CD4-positive, alpha-beta memory T cell (primary cell): ENCODE results near the gene MELTF. TPM values are rescaled to one million over a fixed set of nuclear protein-coding genes. Genes with fewer than 3 reads are reported as not detected.

Experiments
- CTCF ChIA-PET: fragments of 350-600 bp; sonication (Branson Sonifier 250); formaldehyde crosslinking; loops from one replicate; lab custom pipeline; 2021; ENCODE audit warnings: inconsistent platforms; ENCODE audit not compliant: partially characterized antibody; lab: Charles Lee
- POLR2A ChIA-PET: fragments of 350-600 bp; sonication (Branson Sonifier 250); formaldehyde crosslinking; loops from one replicate; lab custom pipeline; 2021; ENCODE audit not compliant: partially characterized antibody; lab: Charles Lee
- DNase-seq, 5 donors: peaks; one replicate each; pipeline versions ENCODE4 v3.0.0 to v3.0.0-alpha.2; 2020 to 2022; ENCODE audit warnings: mixed read lengths in 1 of 5
- H3K27ac ChIP-seq: one replicate; pipeline ENCODE4 v1.7.0; 2013; ENCODE audit warnings: low read depth, low read length
- H3K27me3 ChIP-seq: 2 replicates; pipeline ENCODE4 v1.7.0; 2013; ENCODE audit warnings: mild to moderate bottlenecking, low read length, moderate library complexity; ENCODE audit not compliant: insufficient read depth
- H3K36me3 ChIP-seq: 2 replicates; pipeline ENCODE4 v1.7.0; 2013; ENCODE audit warnings: mild to moderate bottlenecking, low read length, moderate library complexity; ENCODE audit not compliant: insufficient read depth
- H3K4me1 ChIP-seq: 2 replicates; pipeline ENCODE4 v1.7.0; 2013; ENCODE audit warnings: mild to moderate bottlenecking, low read length, moderate library complexity; ENCODE audit not compliant: insufficient read depth
- H3K4me3 ChIP-seq, 2 donors: one replicate each; pipeline ENCODE4 v1.7.0; 2013; ENCODE audit warnings: low read length in 2 of 2, mild to moderate bottlenecking in 1 of 2
- H3K9me3 ChIP-seq, 2 donors: one replicate each; pipeline ENCODE4 v1.7.0; 2013; ENCODE audit warnings: low read length in 2 of 2, control low read depth in 1 of 2; ENCODE audit not compliant: control insufficient read depth in 1 of 2
- H3K27ac Mint-ChIP-seq, 7 donors: one replicate each; pipeline ENCODE4 v1.8.0; 2020 to 2021; ENCODE audit warnings: mixed read lengths in 7 of 7, mild to moderate bottlenecking in 6 of 7, inconsistent platforms in 3 of 7, moderate library complexity in 3 of 7
- H3K27me3 Mint-ChIP-seq, 2 donors: one replicate each; pipeline ENCODE4 v1.8.0; 2020 to 2021; ENCODE audit warnings: mixed read lengths in 2 of 2
- H3K36me3 Mint-ChIP-seq, 2 donors: one replicate each; pipeline ENCODE4 v1.8.0; 2020 to 2021; ENCODE audit warnings: mixed read lengths in 2 of 2, inconsistent platforms in 1 of 2, mild to moderate bottlenecking in 1 of 2
- H3K4me1 Mint-ChIP-seq, 4 donors: one replicate each; pipeline ENCODE4 v1.8.0; 2020 to 2021; ENCODE audit warnings: mixed read lengths in 4 of 4, mild to moderate bottlenecking in 1 of 4
- H3K4me3 Mint-ChIP-seq, 8 donors: one replicate each; pipeline ENCODE4 v1.8.0; 2020 to 2021; ENCODE audit warnings: mixed read lengths in 8 of 8, mild to moderate bottlenecking in 7 of 8, moderate library complexity in 6 of 8, inconsistent platforms in 3 of 8
- H3K9me3 Mint-ChIP-seq, 8 donors: one replicate each; pipeline ENCODE4 v1.8.0; 2020 to 2021; ENCODE audit warnings: mixed read lengths in 8 of 8, mild to moderate bottlenecking in 5 of 8, inconsistent platforms in 3 of 8, moderate library complexity in 1 of 8
- intact Hi-C: fragments of 100-400 bp; cut with micrococcal nuclease; formaldehyde crosslinking; loops from one replicate; pipeline ENCODE4 v1.15.1; 2023
- polyA plus RNA-seq, 2 donors: library from polyadenylated mRNA; unstranded; fragments of 300-500 nt; fragmentation: Illumina TruSeq; gene quantifications; one replicate each; pipeline ENCODE4 v1.2.3, GENCODE V29; 2021
- total RNA-seq, 2 experiments: library from RNA; stranded (reverse); gene quantifications; one replicate each; pipeline ENCODE4 v1.2.3, GENCODE V29; 2021

MELTF gene
- total and polyA plus RNA-seq, 4 experiments from 2014 or later, result 0.92 to 1.4 (median 1.2) TPM; not detected in 1

- no peaks in the 10 kb centered on the region for H3K36me3 ChIP-seq
- ChIA-PET POLR2A (no interaction called here), CTCF (interaction anchor here (0.9 kb wide), 1 partner anchor 9 kb away, joined by 3 read pairs; no protein-coding TSS in a partner anchor)
- Mint-ChIP-seq H3K9me3 (no peaks in the 10 kb centered on the region), H3K36me3 (no peaks in the 10 kb centered on the region), H3K4me1 (peaks cover 3 to 15% (median 10%) of the 10 kb centered on the region in 4 donors), H3K4me3 (no peak overlapping the region), H3K27me3 (peaks cover 2 to 4% of the 10 kb centered on the region in 2 donors), H3K27ac (no peak overlapping the region)
- H3K27me3 ChIP-seq, result no peaks in the 10 kb centered on the region
- H3K4me1 ChIP-seq, result no peaks in the 10 kb centered on the region
- no peaks in the 10 kb centered on the region for H3K9me3 ChIP-seq
- H3K27ac ChIP-seq, result no peak overlapping the region
- DNase-seq, result no peak
- H3K4me3 ChIP-seq, result no peak overlapping the region
- intact Hi-C loops, result no loop called here
These were observed 7.8 kb downstream of the MELTF start for GRCh38 chr3:197021729-197022404.

DNA sequence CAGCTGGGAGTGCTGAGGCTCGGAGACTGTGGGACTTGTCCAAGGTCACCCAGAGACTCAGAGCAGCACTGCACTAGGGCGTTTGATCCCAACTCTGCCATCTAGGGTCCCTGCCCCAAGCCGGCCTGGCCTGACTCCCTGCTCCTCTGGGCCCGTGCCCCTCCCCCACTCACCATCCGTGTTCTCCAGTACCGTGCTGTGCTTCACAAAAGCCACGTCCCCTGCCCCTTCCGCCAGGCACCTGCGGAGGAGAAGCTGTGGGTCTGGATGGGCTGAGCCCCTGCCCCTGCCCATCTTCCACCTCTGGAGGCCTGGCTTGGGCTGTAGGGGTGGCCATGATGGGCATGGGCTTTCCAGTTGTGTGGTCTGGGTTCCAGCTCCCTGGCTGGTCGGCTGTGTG lies 8.4 kb downstream of the MELTF start:
- Mint-ChIP-seq H3K4me3 (no peak overlapping the region), H3K27ac (no peak overlapping the region), H3K4me1 (peaks cover 3 to 15% (median 10%) of the 10 kb centered on the region in 4 donors), H3K9me3 (no peaks in the 10 kb centered on the region), H3K27me3 (peaks cover 2 to 4% of the 10 kb centered on the region in 2 donors), H3K36me3 (no peaks in the 10 kb centered on the region)
- CTCF ChIA-PET, result interaction anchor here (0.9 kb wide), 1 partner anchor 9 kb away, joined by 3 read pairs; no protein-coding TSS in a partner anchor
- no peaks in the 10 kb centered on the region for H3K27me3 ChIP-seq
- H3K36me3 ChIP-seq, result no peaks in the 10 kb centered on the region
- intact Hi-C loops, result no loop called here
- no peak overlapping the region for H3K4me3 ChIP-seq
- H3K4me1 ChIP-seq, result no peaks in the 10 kb centered on the region
- no peak overlapping the region for H3K27ac ChIP-seq
- no peaks in the 10 kb centered on the region for H3K9me3 ChIP-seq
- POLR2A ChIA-PET, result no interaction called here
- no peak for DNase-seq

DNA sequence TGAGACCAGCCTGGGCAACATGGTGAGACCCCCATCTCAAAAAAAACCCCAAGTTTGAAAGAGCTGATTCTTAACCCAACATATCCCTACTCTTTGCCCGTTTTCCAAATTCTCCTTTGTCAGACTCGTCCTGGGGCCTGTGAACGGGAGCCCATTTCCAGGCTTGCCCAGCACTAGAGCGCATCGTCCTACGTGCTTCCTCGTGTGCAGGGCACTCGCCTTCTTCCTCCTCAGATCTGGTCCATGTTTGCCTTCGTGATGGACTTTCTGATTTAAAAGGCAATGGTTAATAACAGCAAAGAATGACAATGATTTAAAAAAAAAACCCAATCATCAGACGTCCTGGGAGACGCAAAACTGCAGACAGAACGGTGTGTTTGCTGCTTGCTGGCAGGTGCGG lies 10.1 kb downstream of the MELTF start:
- H3K27ac ChIP-seq, result no peak overlapping the region
- H3K4me1 Mint-ChIP-seq, result peaks cover 3 to 13% (median 7%) of the 10 kb centered on the region in 4 donors
- H3K4me3 Mint-ChIP-seq, result no peak overlapping the region
- peaks cover 2 to 4% of the 10 kb centered on the region in 2 donors for H3K27me3 Mint-ChIP-seq
- H3K36me3 Mint-ChIP-seq, result no peaks in the 10 kb centered on the region
- H3K4me1 ChIP-seq, result no peaks in the 10 kb centered on the region
- no peaks in the 10 kb centered on the region for H3K9me3 Mint-ChIP-seq
- no peaks in the 10 kb centered on the region for H3K9me3 ChIP-seq
- no peaks in the 10 kb centered on the region for H3K36me3 ChIP-seq
- ChIA-PET CTCF (no interaction called here), POLR2A (no interaction called here)
- H3K27me3 ChIP-seq, result no peaks in the 10 kb centered on the region
- intact Hi-C loops, result no loop called here
- H3K4me3 ChIP-seq, result no peak overlapping the region
- DNase-seq, result no peak
- no peak overlapping the region for H3K27ac Mint-ChIP-seq

DNA sequence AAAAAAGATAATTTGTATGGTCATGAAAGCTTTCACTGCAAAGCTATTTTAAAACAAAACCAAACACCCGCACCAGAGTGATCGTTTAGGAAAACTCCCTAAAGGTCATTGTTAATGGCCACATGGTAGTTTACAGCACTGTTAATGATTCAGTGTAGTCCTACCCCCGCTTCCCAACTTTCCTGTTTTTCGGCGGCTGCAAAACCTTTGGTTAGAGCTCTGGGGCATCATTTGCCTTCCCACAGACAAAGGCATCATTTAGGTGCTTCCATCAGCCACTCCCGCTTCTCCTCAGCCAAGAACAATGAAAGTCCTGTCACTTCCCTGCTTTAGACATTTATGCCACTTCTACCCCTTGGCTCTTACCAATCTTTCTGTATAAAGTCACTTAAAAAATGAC lies 10.6 kb downstream of the MELTF start:
- Histone ChIP-seq H3K27ac (no peak overlapping the region), H3K27me3 (no peaks in the 10 kb centered on the region), H3K4me3 (no peak overlapping the region), H3K9me3 (no peaks in the 10 kb centered on the region), H3K4me1 (no peaks in the 10 kb centered on the region), H3K36me3 (no peaks in the 10 kb centered on the region)
- Mint-ChIP-seq H3K36me3 (no peaks in the 10 kb centered on the region), H3K9me3 (no peaks in the 10 kb centered on the region), H3K4me3 (no peak overlapping the region), H3K4me1 (peaks cover 3 to 10% (median 6%) of the 10 kb centered on the region in 4 donors), H3K27ac (no peak overlapping the region), H3K27me3 (peaks cover 2 to 4% of the 10 kb centered on the region in 2 donors)
- CTCF ChIA-PET, result no interaction called here
- POLR2A ChIA-PET, result no interaction called here
- DNase-seq, result no peak
- intact Hi-C loops, result no loop called here

DNA sequence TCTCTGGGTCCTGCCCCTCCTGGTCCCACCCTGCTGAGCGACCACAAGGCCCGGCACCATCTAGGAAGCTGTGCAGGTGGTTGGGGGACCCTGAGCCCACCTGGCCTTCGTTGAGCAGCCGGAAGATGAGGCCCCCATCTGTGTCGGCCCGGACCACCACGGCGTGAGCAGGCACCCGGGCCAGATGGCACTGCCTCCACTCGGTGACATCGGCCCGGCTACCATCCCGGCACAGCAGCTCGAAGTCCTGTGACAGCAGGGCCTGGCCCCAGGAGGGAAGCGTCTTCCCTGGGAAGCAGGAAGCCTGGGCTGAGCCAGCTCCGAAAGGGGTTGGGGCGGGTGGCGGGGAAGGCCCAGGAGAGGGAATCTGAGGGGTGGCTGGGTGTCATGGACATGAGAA lies 12.6 kb downstream of the MELTF start:
- DNase-seq, result no peak
- Histone ChIP-seq H3K27me3 (no peaks in the 10 kb centered on the region), H3K4me3 (no peak overlapping the region), H3K36me3 (no peaks in the 10 kb centered on the region), H3K9me3 (no peaks in the 10 kb centered on the region), H3K4me1 (no peaks in the 10 kb centered on the region), H3K27ac (no peak overlapping the region)
- Mint-ChIP-seq H3K4me3 (no peak overlapping the region), H3K9me3 (no peaks in the 10 kb centered on the region), H3K27me3 (no peaks in the 10 kb centered on the region), H3K36me3 (no peaks in the 10 kb centered on the region), H3K27ac (no peak overlapping the region), H3K4me1 (no peaks in the 10 kb centered on the region)
- ChIA-PET POLR2A (no interaction called here), CTCF (interaction anchor here (0.9 kb wide), 1 partner anchor 14 kb away, joined by 3 read pairs; no protein-coding TSS in a partner anchor)
- intact Hi-C loops, result no loop called here

- Mint-ChIP-seq H3K27me3 (no peaks in the 10 kb centered on the region), H3K9me3 (no peaks in the 10 kb centered on the region), H3K4me3 (no peak overlapping the region), H3K4me1 (no peaks in the 10 kb centered on the region), H3K36me3 (no peaks in the 10 kb centered on the region), H3K27ac (no peak overlapping the region)
- ChIA-PET CTCF (no interaction called here), POLR2A (no interaction called here)
- H3K4me3 ChIP-seq, result no peak overlapping the region
- H3K36me3 ChIP-seq, result no peaks in the 10 kb centered on the region
- H3K4me1 ChIP-seq, result no peaks in the 10 kb centered on the region
- intact Hi-C loops, result no loop called here
- H3K27ac ChIP-seq, result no peak overlapping the region
- H3K27me3 ChIP-seq, result no peaks in the 10 kb centered on the region
- H3K9me3 ChIP-seq, result no peaks in the 10 kb centered on the region
- DNase-seq, result no peak
These were observed 13.6 kb downstream of the MELTF start for GRCh38 chr3:197015790-197016736.

GRCh38 chr3:197014942-197015575 lies 14.6 kb downstream of the MELTF start:
- Histone ChIP-seq H3K27ac (no peak overlapping the region), H3K4me3 (no peak overlapping the region), H3K27me3 (no peaks in the 10 kb centered on the region), H3K9me3 (no peaks in the 10 kb centered on the region), H3K4me1 (no peaks in the 10 kb centered on the region), H3K36me3 (no peaks in the 10 kb centered on the region)
- no peaks in the 10 kb centered on the region for H3K36me3 Mint-ChIP-seq
- no peak overlapping the region for H3K27ac Mint-ChIP-seq
- no peaks in the 10 kb centered on the region for H3K27me3 Mint-ChIP-seq
- no peak overlapping the region for H3K4me3 Mint-ChIP-seq
- intact Hi-C loops, result no loop called here
- DNase-seq, result no peak
- H3K9me3 Mint-ChIP-seq, result no peaks in the 10 kb centered on the region
- H3K4me1 Mint-ChIP-seq, result no peaks in the 10 kb centered on the region
- ChIA-PET POLR2A (no interaction called here), CTCF (no interaction called here)
